ENCODE results near the gene RYR2. TPM values are rescaled to one million over a fixed set of nuclear protein-coding genes. Genes with fewer than 3 reads are reported as not detected.
"Not testable (repeated sequence)": the region's sequence is repeated elsewhere in the genome, so short reads cannot be mapped to it uniquely, and the experiment has no call there.

Gene RYR2
- total RNA-seq, 1 donor from 2014 or later = not detected

DNA sequence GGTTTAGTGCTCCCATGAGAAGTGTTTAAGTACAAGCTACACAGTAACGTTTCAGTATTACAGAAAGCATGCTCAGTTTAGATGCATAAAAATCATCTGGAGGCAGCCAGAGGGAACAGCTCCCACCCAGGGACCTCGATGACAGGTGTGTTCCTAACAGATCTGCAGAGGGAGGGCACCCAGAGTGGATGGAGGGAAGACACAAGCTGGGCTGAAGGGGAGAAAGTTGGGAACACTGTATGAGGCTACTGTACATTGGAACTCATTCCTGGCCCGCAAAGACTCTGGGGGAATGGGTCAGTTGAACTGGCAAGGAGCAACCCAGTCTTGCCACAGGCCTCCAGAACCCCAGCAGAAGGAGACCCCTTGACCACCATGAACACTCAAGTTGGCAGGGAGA, 796.3 kb downstream of the RYR2 start:
- intact Hi-C loops (cut with micrococcal nuclease) = no loop called here

DNA sequence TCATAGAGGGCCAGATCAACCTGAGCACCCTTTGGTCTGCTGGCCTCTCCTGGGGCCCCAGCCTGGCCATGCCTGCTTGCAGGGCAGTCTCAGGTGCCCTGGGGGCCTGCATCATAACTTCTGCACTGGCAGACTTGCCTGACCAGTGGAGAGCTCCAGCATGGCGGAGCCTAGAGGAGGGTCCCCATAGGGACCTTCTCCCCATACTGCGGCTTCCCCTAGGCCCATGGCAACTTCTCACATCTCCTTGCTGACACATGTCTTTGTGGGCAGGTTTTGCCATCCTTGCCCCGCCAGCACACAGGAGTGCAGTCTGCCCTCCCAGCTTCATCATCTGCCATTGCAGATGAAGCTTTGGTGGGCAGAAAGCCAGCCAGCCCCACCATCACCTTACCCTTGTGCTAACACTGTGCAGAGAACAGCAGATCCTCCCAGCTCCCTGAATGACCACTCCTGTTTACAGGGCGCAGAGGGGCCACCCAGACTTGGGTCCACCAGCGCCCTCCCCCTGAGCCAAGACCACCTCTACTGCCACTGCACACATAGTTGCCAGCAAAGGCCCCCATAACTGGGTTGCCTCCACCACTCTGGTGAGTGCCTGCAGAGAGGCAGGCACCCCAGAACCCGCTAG, 797.0 kb downstream of the RYR2 start:
- intact Hi-C loops (cut with micrococcal nuclease) = no loop called here

DNA sequence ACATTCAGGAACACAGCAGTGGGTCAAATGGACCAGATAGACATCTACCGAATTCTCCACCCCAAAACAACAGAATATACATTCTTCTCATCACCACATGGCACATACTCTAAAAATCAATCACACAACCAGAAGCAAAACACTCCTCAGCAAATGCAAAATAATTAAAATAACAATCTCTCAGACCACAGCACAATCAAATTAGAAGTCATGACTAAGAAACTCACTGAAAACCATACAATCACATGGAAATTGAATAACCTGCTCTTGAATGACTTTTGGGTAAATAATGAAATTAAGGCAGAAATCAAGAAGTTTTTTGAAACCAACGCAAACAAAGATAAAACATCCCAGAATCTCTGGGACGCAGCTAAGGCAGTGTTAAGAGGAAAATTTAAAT, 799.5 kb downstream of the RYR2 start:
- intact Hi-C loops (cut with micrococcal nuclease) = no loop called here

DNA sequence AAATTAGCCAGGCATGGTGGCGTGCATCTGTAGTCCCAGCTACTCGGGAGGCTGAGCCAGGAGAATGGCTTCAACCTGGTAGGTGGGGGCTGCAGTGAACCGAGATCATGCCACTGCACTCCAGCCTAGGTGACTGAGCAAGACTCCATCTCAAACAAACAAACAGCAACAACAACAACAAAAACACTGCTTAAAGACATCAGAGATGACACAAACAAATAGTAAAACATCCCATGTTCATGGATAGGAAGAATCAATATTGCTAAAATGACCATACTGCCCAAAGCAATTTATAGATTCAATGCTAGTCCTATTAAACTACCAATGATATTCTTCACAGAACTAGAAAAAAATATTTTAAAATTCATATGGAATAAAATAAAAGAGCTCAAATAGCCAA, 801.5 kb downstream of the RYR2 start:
- intact Hi-C loops (cut with micrococcal nuclease) = not testable (repeated sequence)

DNA sequence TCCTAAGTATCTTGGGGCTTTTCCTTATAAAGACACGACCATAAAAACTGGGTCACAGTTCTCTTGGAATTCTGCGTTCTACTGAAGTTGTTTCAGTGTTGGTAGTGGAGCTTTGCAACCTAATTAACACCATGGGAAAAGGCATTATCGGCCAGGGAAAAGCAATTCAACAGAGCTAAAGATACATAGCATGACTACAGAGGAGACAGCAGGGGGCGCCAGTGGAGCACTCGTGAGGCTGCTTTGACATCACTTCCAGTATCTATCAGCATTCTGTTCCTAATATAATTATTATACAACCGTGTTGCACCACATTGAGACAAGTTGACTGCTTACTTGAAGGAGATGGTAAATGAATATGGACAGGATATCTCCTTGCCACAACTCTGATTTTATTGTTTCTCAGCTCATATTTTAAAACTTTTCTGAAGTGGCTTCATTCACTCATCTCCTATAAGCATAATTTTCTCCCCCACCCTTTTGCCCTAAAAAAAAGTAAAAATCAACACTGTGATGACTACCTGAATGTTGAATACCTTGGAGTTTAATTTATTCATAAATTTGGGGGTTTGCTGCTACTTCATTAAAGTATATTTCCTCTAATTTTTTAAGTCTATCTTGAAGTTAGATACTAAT, 809.3 kb downstream of the RYR2 start:
- intact Hi-C loops (cut with micrococcal nuclease) = no loop called here

DNA sequence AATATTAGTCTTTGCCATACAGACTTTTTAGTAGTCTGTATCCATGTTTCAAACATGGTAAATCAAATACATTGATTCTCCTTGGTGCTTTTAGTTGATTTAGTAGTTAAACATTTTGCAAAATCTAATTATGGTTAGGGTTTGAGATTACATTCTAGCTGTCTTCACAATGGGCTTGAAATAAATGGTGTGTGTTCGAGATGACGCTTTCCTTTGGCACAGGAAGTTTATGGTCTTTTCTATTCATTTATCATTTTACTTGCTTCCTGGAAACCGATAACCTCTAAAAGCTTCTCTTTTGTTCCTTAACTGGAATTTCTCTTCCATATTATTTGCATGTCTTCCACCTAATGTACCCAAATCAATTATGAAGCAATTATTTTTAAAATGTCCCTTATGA, 810.4 kb downstream of the RYR2 start:
- intact Hi-C loops (cut with micrococcal nuclease) = no loop called here

DNA sequence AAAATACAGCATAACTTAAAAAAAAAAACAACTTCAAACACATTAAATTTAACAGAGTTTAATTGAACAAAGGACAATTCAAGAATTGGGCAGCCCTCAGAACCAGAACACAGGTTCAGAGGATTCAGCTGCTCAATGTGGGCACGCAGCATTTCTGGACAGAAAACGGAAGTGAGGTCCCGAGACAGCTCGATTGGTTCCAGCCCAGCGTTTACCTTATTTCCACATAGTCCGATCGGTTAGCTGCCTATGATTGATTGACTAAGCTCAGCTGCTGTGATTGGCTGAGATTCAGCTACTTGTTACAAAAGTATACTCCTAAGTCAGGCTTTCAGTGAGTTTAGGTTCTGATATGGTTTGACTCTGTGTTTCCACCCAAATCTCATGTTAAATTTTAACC, 815.5 kb downstream of the RYR2 start:
- intact Hi-C loops (cut with micrococcal nuclease) = no loop called here

DNA sequence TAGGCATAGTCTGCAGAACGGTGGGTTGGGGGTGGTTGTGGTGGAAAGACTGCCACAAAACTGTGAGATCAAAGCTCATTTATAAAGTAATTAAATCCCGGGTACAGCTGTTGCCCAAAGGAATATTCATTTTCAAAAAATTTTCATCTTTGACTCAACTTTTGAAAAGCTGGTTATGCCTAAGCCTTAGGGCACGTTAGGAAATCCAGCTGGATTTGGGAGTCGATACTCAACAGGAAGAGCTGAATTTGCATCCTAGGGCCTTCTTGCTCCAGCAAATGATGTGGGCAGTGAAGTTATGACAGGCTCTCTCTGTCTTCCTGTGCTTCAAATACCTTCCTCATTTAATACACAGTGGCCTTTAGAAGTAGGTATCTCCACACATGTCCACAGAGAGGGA, 817.0 kb downstream of the RYR2 start:
- intact Hi-C loops (cut with micrococcal nuclease) = no loop called here

DNA sequence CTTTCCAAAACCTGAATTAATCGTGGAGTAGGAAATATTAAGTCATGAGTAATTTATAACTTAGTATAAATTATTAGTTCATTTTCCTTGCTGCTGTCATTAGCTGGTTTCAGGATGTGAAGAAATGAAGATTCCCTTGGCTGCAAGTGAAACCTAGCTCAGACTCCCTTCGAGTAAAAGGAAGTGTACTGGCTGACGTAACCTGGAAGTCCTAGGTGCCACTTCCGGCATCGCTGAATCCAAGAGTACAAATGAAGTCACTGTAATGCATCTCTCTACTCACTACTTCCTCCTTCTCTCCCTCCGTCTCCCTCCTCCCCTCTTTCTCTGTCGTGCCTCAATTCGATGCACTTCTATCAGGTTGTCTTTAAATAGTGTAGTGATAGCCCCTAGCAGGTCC, 820.0 kb downstream of the RYR2 start:
- intact Hi-C loops (cut with micrococcal nuclease) = no loop called here

DNA sequence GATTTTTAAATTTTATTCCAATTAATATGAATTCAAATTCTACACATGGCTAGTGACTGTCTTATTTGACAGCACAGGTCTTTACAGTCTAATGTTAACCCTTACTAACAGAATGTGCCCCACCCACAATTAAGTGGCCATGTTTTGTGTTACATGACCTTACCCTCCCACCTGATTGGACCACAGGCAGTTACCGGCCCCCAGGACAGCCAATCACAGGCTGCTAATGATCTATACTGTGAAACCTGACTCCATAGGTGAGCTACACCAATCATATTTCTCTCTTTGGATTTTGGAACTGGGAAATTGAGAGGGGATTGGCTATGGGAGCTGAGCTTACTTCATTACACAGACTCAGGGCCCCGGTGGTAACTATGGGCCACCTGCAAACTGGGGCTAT, 821.2 kb downstream of the RYR2 start:
- intact Hi-C loops (cut with micrococcal nuclease) = no loop called here

DNA sequence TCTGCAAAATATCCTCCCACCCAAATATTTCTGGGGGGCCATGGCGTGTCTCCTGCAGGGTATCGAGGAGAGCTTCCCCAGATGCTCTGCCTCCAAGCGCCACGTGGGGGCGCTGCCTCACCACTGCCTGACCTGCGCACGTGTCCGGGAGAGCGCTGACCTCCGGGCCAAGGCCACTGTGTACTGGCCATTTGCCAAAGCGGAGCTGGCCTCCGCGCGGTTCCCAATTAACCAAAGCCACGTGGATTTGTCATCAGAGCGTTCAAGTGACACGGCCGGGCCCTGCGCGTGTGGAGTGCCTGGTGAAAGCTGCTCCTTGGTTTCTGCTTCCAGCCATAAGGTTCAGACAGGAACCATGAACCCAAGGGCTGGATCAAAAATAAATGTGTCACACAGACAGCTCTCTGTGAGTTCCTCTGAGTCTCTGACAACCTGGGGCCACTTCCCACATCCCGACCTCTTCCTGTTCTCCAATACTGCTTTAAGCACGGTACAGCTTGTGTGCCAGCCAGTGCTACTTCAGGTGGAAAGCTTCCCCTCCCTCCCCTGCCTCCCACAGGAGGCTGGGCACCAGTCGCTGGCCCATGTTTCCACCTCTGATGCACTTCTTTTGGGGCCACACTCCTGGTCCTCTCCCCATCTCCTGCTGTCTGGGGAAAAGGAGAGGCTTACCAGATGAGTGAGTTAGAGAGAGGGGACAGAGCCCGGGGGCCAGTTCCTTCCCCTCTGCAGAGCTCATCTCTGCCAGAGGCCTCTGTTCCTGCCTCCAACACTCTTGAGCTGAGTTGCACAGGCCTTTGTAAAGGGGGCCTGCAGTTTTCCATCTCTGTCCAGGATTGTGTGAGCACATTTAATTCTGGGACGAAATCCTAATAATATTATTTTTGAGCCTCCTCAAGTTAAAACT, 822.6 kb downstream of the RYR2 start:
- intact Hi-C loops (cut with micrococcal nuclease) = no loop called here

DNA sequence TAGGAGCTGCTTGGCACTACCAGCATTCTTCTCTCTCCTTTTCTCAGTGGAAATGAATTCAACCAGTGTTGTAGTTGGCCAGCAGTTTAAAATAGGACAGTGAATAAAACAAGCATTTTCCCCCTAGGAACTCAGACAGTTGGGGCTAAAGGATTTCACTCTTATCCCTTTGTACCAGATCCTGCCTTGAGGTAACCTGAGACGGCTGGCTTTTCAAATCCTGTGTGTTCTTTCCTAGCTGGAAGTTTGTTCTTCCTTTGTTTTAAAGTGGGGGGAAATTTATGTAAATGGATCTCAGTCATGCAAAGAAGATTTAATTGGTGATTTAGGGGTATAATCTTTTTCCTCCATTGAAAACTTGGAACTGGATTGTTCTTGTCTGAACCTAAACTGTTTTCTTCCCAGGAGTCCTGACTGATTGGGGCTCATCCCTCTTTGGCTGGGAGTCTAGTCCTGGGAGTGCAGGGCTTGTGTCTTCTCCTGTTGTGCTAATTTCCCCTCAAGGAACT, 825.5 kb downstream of the RYR2 start:
- intact Hi-C loops (cut with micrococcal nuclease) = no loop called here

DNA sequence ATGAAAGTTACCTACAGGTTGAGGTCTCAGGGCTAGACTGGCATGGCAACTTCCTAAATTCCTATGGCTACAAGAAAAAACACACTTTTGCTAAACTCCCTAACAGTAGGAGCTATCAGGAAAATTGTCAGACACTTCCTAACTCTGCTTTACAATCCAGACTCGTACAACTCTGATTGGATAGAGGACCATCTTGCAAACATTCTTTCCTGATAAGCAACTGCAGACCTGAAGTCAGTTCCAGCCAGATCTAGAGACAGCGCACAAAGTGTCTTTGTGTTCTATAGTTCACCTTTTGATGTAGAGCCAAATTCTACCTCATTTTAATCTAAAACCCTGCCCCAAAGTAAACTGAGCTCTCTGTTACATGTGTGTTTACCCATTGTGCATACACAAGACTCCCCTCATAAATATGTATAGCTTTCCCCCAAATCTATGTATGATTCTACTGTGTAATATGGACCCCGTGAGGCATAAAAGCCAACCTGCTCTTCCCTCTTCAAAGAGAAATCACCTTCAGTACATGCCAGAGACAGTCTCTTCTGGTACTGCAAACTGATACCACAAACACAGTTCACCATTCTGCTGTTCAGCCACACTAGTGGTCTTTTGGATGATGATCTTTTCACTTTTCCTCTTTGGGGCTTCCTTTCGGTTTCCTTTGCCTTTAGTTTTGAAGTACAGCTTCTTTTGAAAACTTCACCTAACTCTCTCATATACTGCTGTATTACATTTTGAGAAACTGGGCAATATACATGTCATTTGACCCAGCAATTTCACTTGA, 827.0 kb downstream of the RYR2 start:
- intact Hi-C loops (cut with micrococcal nuclease) = no loop called here

DNA sequence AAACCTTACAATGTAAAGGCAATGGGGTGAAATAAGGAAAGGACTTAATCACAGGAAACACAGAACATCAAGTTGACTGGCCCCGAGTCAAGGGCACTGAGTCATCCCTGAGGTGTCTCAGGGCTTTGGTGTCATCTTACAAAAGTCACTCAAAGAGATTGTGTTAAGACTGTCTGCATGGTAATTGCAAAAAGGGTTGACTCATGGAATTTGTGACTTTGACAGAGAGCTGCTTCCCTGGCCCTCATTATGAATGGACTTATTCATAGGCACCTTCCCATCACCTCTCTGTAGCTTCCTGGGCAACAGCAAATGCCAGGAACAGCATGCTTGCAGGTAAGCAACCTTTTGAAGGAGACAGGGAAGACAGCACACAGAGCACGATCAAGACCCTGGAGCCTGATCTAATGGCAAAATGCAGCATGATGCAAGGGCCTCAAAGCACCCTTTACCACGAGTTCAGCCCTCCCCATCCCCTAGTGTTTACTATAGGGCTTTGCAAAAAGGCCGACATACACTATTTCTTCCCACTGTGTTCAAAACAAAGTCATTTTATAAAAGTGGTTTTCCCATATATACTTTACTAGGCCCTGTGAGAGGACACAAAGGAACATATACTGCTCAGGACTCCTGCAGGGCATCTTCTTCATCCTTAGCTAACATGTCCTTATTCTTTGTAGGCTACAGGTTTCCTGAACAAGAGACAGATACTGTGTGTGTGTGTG, 831.7 kb downstream of the RYR2 start:
- intact Hi-C loops (cut with micrococcal nuclease) = no loop called here

DNA sequence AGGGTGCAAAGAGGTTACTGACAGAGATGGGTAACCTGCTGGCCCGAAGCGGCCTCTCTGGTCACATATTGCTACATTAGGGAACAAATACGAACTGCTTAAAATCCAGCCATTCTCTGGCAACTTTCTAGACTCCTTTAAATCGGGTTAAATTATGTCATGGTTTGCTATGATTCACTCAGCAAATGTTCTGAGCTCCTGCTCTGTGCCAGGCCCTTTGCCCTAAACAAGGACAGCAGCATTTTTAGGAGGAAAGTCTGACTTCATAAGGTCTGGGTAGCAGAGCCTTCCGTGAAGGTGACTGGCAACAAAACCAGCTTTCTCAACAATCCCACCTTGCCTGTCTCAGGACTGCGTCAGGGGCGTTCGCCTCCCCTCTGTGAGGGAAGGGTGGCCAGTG, 833.3 kb downstream of the RYR2 start:
- intact Hi-C loops (cut with micrococcal nuclease) = no loop called here

DNA sequence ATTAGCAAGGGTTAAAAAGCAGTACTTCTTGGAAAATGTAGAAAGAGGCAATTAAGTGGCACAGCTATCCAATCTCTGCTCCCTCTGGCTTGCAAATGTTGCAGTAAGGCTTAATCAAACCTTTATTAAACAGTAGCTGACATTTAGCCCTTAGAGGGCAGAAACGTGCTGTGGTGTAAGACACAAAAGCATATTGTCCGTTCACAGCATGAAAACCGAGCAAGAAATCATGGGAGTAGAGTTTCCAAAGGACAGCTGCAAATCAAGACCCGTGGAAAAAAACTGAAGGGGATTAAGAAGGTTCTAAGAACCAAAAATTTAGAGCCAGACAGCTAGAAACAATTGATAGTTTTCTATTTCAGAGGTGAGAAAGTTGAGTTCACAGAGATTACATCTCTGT, 835.6 kb downstream of the RYR2 start:
- intact Hi-C loops (cut with micrococcal nuclease) = no loop called here

DNA sequence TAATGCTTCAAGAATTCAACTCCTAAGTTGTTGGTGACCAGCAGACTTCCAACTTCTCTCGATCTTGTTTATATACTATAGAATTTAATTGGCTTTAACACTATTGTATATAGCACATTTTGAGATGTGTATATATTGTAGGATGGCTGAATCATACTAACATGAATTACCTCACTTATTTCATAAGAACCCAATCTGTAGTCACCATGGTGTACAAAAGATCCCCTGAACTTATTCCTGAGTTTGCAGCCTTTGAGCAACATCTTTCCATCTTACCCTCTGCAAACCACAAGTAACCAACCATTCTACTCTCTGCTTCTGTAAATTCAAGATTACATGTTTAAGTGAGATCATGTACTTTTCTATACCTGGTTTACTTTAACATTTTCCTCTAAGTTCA, 836.4 kb downstream of the RYR2 start:
- intact Hi-C loops (cut with micrococcal nuclease) = no loop called here

DNA sequence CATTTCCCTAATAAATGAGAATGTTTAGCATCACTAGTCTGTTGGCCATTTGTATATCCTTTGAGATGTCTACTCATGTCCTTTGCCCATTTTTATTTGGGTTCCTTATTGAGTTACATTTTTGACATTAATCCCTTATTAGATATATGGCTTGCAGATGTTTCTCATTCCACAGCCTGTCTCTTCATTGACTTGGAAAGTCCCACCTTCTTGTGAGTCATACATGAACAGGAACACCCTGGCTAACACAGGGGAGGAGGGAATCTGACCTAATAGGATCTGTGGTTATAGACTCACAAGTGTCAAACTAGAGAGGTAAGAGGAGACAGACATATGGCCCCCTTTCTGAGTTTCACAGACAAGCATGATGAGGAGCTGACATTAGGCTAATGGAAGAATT, 837.2 kb downstream of the RYR2 start:
- intact Hi-C loops (cut with micrococcal nuclease) = no loop called here

All from T-helper 1 cell treated with Interleukin-12 subunit alpha and Interleukin-12 subunit beta and Interleukin-4 antibody, amounts not matched to agents 30 ng/mL and 1 ng/mL, for 36 hours (primary cell).